Measurements from ENCODE around the gene ALLC. TPM values are rescaled to one million over a fixed set of nuclear protein-coding genes. Genes with fewer than 3 reads are reported as not detected.
"Not testable (repeated sequence)": the region's sequence is repeated elsewhere in the genome, so short reads cannot be mapped to it uniquely, and the experiment has no call there.

The ALLC gene
- polyA plus RNA-seq, 1 of the 3 experiments (the other 2 are of a cell fraction): not detected

DNA sequence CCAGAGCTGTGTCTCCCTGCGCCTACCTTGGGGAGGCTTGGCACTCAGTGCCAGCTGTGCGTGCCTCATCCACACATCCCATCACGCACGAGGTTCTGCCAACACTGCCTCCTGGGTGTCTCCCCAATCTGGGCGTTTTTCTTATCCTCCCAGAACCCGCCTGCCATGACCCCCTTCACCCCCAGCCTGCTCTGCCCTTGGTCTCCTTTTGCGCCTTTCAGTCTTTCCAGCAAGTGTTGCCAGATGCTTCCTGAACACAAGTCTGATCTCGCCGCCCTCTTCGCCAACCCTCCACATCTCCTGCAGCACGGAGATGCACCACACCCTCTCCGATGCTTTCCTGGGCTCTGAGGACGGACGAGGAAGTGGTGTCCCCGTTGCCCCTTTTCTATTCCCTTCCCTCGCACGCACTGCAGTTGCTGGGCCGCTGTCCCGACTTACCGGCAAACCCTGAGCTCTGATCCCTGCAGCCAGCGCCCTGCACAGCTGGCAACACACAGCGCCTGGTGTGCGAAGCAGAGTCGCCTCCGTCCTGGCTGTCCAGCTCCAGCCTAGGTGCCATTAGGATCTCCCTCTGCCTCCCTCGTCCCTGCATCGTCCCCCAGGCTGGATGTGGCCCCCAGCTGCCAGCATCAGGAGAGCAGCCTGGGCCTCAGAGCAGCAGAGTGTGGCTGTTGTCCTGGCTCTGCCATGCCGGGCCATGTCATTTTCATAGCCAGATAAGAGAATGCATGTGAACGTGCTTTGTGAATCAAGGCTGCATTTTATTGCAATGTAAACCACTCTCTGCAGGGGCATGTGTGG, 22.6 kb upstream of the ALLC start (continued):
- TF ChIP-seq FOSL2 (IDR thresholded peaks at IDR 0.05; ENCODE audit: borderline replicate concordance, low read depth) (no peak), FOXM1 (IDR thresholded peaks at IDR 0.05; ENCODE audit: low read depth) (no peak), MXI1 (IDR thresholded peaks at IDR 0.05; ENCODE audit: low read depth, low read length) (no peak), TAF1 (IDR thresholded peaks at IDR 0.05; ENCODE audit: borderline replicate concordance, low read depth, low read length) (no peak)

DNA sequence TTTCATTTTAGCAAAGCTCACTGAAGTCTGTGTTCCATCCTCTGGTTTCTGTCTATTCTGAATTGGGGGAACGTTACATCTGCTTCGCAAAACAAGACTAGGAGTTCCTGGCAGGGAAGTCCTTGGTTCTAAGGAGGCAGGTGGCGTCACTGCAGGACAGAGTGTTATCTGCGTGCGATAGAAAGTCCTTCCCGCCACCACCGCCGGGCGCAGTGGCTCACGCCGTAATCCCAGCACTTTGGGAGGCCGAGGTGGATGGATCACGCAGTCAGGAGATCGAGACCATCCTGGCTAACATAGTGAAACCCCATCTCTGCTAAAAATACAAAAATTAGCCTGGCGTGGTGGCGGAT, 22.0 kb upstream of the ALLC start:
- H3F3A ChIP-seq (replicated peaks; ENCODE audit: insufficient read depth); H3K36me3 ChIP-seq (replicated peaks in 1 of 2; ENCODE audit: control insufficient read depth in 1 of 2, insufficient read depth in 2 of 2, low read length in 1 of 2); H2AFZ ChIP-seq (ENCODE audit: low read depth); H4K20me1 ChIP-seq (ENCODE audit: insufficient read depth); DNase-seq; H3K9ac ChIP-seq; POLR2A ChIA-PET; H3K27me3 ChIP-seq (ENCODE audit: insufficient read depth); H3K4me3 ChIP-seq (ENCODE audit: low read depth in 2 of 2, low read length in 1 of 2); H3K27ac ChIP-seq (ENCODE audit: low read depth in 2 of 2, low read length in 1 of 2); H3K9me2 ChIP-seq; H3K4me2 ChIP-seq; H3K79me2 ChIP-seq (ENCODE audit: insufficient read depth); H3K9me3 ChIP-seq: not testable (repeated sequence)
- peaks cover 0 to 24% of the 10 kb centered on the region in 2 experiments; a peak in 1 of 4 replicates for H3K4me1 ChIP-seq (ENCODE audit: control insufficient read depth in 1 of 2, insufficient read depth in 2 of 2, low read depth in 1 of 2, low read length in 1 of 2)
- 84% methylated on average over 16 of the region's 16 CpGs for WGBS (ENCODE audit: low lambda C conversion rate)
- CTCF ChIA-PET: interaction anchor here (2.0 kb wide), 1 partner anchor 9 kb away, joined by 5 read pairs; no protein-coding TSS in a partner anchor

DNA sequence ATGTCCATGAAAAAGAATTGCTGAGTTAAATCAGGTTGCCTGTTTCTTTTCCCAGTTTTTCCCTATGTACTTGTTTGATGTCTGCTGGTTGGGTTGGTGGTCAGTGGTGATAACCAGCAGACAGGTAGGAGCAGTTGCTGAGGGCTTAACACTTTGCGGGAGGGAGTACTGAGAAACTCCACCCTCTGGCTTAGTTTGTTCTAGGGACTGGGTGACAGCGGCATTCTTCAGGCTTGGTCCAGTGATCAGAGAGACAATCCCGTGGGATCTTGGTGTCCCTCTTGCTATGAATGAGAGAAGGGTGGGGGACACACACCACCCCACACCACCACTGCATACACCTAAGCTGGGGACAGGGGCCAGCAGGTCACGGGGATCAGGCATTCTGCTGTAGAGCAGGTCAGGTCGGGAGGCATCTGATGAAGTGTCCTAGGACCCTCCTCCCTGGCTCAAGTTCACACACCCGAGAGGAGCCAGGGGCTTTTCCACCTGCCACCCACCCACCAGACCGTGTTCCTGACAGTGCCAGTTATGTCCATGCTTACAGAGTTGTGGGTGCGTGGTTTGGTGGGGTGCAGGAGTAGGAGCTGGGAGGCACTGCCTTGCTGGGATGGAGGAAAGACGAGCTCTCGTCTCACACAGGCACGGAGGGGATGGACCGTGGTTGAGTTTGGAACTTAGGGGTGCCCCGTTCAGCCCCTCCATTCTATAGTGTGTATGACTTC, 21.3 kb upstream of the ALLC start:
- TF ChIP-seq, protein P1, sequence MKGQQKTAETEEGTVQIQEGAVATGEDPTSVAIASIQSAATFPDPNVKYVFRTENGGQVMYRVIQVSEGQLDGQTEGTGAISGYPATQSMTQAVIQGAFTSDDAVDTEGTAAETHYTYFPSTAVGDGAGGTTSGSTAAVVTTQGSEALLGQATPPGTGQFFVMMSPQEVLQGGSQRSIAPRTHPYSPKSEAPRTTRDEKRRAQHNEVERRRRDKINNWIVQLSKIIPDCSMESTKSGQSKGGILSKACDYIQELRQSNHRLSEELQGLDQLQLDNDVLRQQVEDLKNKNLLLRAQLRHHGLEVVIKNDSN (IDR thresholded peaks at IDR 0.05; ENCODE audit: borderline replicate concordance, low read depth): no peak
- TF ChIP-seq, protein P2, sequence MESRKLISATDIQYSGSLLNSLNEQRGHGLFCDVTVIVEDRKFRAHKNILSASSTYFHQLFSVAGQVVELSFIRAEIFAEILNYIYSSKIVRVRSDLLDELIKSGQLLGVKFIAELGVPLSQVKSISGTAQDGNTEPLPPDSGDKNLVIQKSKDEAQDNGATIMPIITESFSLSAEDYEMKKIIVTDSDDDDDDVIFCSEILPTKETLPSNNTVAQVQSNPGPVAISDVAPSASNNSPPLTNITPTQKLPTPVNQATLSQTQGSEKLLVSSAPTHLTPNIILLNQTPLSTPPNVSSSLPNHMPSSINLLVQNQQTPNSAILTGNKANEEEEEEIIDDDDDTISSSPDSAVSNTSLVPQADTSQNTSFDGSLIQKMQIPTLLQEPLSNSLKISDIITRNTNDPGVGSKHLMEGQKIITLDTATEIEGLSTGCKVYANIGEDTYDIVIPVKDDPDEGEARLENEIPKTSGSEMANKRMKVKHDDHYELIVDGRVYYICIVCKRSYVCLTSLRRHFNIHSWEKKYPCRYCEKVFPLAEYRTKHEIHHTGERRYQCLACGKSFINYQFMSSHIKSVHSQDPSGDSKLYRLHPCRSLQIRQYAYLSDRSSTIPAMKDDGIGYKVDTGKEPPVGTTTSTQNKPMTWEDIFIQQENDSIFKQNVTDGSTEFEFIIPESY (IDR thresholded peaks at IDR 0.05; ENCODE audit: borderline replicate concordance, low read depth): no peak
- H4K20me1 ChIP-seq (ENCODE audit: insufficient read depth): no peaks in the 10 kb centered on the region
- no peaks in the 10 kb centered on the region for H3K36me3 ChIP-seq (replicated peaks in 1 of 2; ENCODE audit: control insufficient read depth in 1 of 2, insufficient read depth in 2 of 2, low read length in 1 of 2)
- no peak for DNase-seq
- no peaks in the 10 kb centered on the region for H3K9me2 ChIP-seq
- no peak overlapping the region for H3K27ac ChIP-seq (ENCODE audit: low read depth in 2 of 2, low read length in 1 of 2)
- H3K27me3 ChIP-seq (ENCODE audit: insufficient read depth): no peaks in the 10 kb centered on the region
- H3K79me2 ChIP-seq (ENCODE audit: insufficient read depth): no peaks in the 10 kb centered on the region
- ChIA-PET CTCF (interaction anchor here (1.0 kb wide), 1 partner anchor 13 kb away, joined by 3 read pairs; no protein-coding TSS in a partner anchor), POLR2A (interaction anchor here (0.5 kb wide), 1 partner anchor 28 kb away, joined by 3 read pairs; no protein-coding TSS in a partner anchor)
- H3K4me1 ChIP-seq (ENCODE audit: control insufficient read depth in 1 of 2, insufficient read depth in 2 of 2, low read depth in 1 of 2, low read length in 1 of 2): peaks cover 0 to 21% of the 10 kb centered on the region in 2 experiments; a peak in 1 of 4 replicates
- no peaks in the 10 kb centered on the region for H3F3A ChIP-seq (replicated peaks; ENCODE audit: insufficient read depth)
- no peak overlapping the region for H3K9ac ChIP-seq
- no peak overlapping the region for H2AFZ ChIP-seq (ENCODE audit: low read depth)
- no peaks in the 10 kb centered on the region for H3K9me3 ChIP-seq
- no peak overlapping the region for H3K4me3 ChIP-seq (ENCODE audit: low read depth in 2 of 2, low read length in 1 of 2)
- WGBS (ENCODE audit: low lambda C conversion rate): 63% methylated on average over 13 of the region's 13 CpGs
- no peak overlapping the region for H3K4me2 ChIP-seq
